MCF 10A (cell line): ENCODE measurements around the gene SPOCK1. TPM values are rescaled to one million over a fixed set of nuclear protein-coding genes. Genes with fewer than 3 reads are reported as not detected.

Experiments
- BruUV-seq: library from RNA; stranded (reverse); fragments of 400-500 nt; replicated peaks from 2 replicates; lab custom pipeline; 2021; lab: Mats Ljungman, UMichigan
- CTCF ChIA-PET: fragments of 300-600 bp; sonication (Branson Sonifier 250); formaldehyde crosslinking; extraction: SDS; loops from one replicate; lab custom pipeline; 2021; ENCODE audit warnings: antibody characterized with exemption, inconsistent platforms; lab: Yijun Ruan, JAX
- POLR2A ChIA-PET: fragments of 300-600, 350-650 bp; sonication (Branson Sonifier 250); formaldehyde crosslinking; extraction: SDS; loops from one replicate; lab custom pipeline; 2020; ENCODE audit warnings: antibody characterized with exemption, inconsistent platforms; lab: Yijun Ruan, JAX
- DNase-seq: peaks from one replicate; pipeline ENCODE4 v3.0.0-alpha.2; 2018; ENCODE audit not compliant: unreplicated experiment
- H3K27ac Mint-ChIP-seq: one replicate; pipeline ENCODE4 v1.8.0; 2022; ENCODE audit warnings: mild to moderate bottlenecking, low read depth, mixed read lengths; ENCODE audit not compliant: unreplicated experiment
- H3K27me3 Mint-ChIP-seq: one replicate; pipeline ENCODE4 v1.8.0; 2022; ENCODE audit warnings: mixed read lengths; ENCODE audit not compliant: insufficient read depth, unreplicated experiment
- H3K36me3 Mint-ChIP-seq: one replicate; pipeline ENCODE4 v1.8.0; 2022; ENCODE audit warnings: mild to moderate bottlenecking, moderate library complexity, mixed read lengths; ENCODE audit not compliant: insufficient read depth, unreplicated experiment
- H3K4me1 Mint-ChIP-seq: one replicate; pipeline ENCODE4 v1.8.0; 2022; ENCODE audit warnings: mixed read lengths; ENCODE audit not compliant: insufficient read depth, unreplicated experiment
- H3K4me3 Mint-ChIP-seq: one replicate; pipeline ENCODE4 v1.8.0; 2022; ENCODE audit warnings: mild to moderate bottlenecking, moderate library complexity, mixed read lengths; ENCODE audit not compliant: unreplicated experiment
- H3K9me3 Mint-ChIP-seq: one replicate; pipeline ENCODE4 v1.8.0; 2022; ENCODE audit warnings: mixed read lengths; ENCODE audit not compliant: unreplicated experiment
- intact Hi-C: fragments of 100-400 bp; cut with micrococcal nuclease; formaldehyde crosslinking; loops from 2 replicates; pipeline ENCODE4 v1.14.1; 2022
- total RNA-seq: library from RNA; stranded (reverse); gene quantifications from 2 replicates; pipeline ENCODE4 v1.2.3, GENCODE V29; 2022
- TF ChIP-seq, protein P1 (sequence below): fragments of 200-600 bp; IDR thresholded peaks from one replicate; pipeline ENCODE4 v1.8.0; 2022; ENCODE audit warnings: antibody characterized with exemption, mild to moderate bottlenecking; ENCODE audit not compliant: unreplicated experiment

SPOCK1 gene
- total RNA-seq, 1 experiment from 2014 or later = 34.3 TPM

DNA sequence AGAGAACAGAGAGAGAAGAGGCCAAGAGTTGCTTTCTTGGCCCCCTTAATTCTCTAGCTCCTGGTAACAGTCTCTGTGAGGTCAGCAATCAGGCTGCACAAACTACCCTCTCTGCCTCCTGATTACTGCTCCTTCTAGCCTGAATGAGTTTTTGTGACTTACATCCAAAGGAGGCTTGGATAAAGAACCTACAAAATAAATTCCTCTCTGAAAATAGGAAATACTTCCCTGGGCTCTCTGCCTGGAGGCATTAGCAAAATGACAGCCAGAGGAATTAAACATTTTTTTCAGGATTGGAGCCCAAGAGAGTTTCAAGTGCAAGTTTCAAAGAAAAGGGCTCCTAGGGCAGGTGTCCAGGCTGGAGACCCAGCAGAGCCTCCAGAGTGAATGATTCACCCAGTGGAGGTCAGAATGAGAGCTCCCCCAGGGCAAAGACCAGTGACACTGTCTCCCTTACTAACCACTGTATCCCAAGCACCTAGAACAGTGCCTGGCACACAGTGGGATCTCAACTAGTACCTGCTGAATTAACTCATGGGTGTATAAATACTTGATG is 162.5 kb downstream of the SPOCK1 start:
- ChIA-PET CTCF (interaction anchor here (0.6 to 2.5 kb wide), 11 partner anchors 8 to 567 kb away, joined by 3 to 28 read pairs (median 3); partner anchors contain the start of gene SPOCK1), POLR2A (no interaction called here)
- intact Hi-C loops = no loop called here
- no peak for DNase-seq
- no peaks in the 10 kb centered on the region for H3K36me3 Mint-ChIP-seq
- no peak overlapping the region for H3K27ac Mint-ChIP-seq
- H3K4me1 Mint-ChIP-seq = no peaks in the 10 kb centered on the region
- no peak overlapping the region for H3K4me3 Mint-ChIP-seq
- no peaks in the 10 kb centered on the region for H3K27me3 Mint-ChIP-seq
- TF ChIP-seq, protein P1, sequence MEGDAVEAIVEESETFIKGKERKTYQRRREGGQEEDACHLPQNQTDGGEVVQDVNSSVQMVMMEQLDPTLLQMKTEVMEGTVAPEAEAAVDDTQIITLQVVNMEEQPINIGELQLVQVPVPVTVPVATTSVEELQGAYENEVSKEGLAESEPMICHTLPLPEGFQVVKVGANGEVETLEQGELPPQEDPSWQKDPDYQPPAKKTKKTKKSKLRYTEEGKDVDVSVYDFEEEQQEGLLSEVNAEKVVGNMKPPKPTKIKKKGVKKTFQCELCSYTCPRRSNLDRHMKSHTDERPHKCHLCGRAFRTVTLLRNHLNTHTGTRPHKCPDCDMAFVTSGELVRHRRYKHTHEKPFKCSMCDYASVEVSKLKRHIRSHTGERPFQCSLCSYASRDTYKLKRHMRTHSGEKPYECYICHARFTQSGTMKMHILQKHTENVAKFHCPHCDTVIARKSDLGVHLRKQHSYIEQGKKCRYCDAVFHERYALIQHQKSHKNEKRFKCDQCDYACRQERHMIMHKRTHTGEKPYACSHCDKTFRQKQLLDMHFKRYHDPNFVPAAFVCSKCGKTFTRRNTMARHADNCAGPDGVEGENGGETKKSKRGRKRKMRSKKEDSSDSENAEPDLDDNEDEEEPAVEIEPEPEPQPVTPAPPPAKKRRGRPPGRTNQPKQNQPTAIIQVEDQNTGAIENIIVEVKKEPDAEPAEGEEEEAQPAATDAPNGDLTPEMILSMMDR = no peak
- BruUV-seq = no TSS peak
- H3K9me3 Mint-ChIP-seq = no peaks in the 10 kb centered on the region

DNA sequence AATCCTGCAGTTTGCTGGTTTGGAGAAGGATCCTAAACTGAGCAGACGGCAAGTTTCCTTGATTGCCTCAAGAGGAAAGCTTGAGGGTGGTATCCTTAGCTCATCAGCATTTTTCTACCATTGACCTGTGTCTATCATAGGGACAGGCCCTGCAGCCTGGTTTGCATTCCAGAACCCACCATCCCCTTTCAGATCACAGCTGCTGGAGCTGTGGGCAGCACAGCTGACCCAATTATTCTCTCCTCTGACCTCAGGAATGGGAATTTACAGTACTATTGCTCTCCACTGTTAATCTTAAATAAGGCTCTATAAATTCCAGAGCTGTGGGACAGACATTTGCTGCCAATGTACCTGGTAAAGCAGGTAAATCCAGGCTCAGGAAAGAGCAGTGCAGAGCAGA is 163.0 kb downstream of the SPOCK1 start:
- no TSS peak for BruUV-seq
- no peak overlapping the region for H3K27ac Mint-ChIP-seq
- DNase-seq = no peak
- intact Hi-C loops = no loop called here
- no peaks in the 10 kb centered on the region for H3K4me1 Mint-ChIP-seq
- POLR2A ChIA-PET = no interaction called here
- TF ChIP-seq, protein P1 = no peak
- H3K36me3 Mint-ChIP-seq = no peaks in the 10 kb centered on the region
- H3K27me3 Mint-ChIP-seq = no peaks in the 10 kb centered on the region
- no peak overlapping the region for H3K4me3 Mint-ChIP-seq
- CTCF ChIA-PET = interaction anchor here (1.1 to 2.5 kb wide), 4 partner anchors 9 to 163 kb away, joined by 3 to 28 read pairs (median 6); partner anchors contain the start of gene SPOCK1
- H3K9me3 Mint-ChIP-seq = no peaks in the 10 kb centered on the region

DNA sequence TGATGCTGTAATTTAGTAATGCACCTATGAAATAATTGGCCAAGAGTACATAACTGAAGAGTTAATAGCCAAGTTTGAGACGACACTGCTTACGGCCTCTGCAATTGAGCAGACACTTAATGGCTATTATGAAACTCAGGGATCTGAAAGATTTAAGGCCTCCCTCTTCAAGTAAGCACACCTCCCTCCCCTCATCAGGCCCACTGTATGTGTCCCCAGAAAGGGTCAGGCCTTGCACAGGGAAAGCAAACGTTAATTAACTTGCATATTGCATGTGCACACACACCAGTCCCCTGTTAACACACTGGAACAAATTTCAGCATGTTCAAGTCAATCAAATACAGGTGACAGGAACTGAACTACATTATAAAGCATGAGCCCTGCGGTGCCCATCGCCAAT is 163.6 kb downstream of the SPOCK1 start:
- DNase-seq = no peak
- Mint-ChIP-seq H3K36me3 (no peaks in the 10 kb centered on the region), H3K4me1 (no peaks in the 10 kb centered on the region), H3K27me3 (no peaks in the 10 kb centered on the region), H3K27ac (no peak overlapping the region), H3K4me3 (no peak overlapping the region), H3K9me3 (no peaks in the 10 kb centered on the region)
- TF ChIP-seq, protein P1 = no peak
- no TSS peak for BruUV-seq
- ChIA-PET CTCF (interaction anchor here (1.8 to 2.5 kb wide), 3 partner anchors 10 to 163 kb away, joined by 6 to 28 read pairs (median 7); partner anchors contain the start of gene SPOCK1), POLR2A (no interaction called here)
- intact Hi-C loops = no loop called here

DNA sequence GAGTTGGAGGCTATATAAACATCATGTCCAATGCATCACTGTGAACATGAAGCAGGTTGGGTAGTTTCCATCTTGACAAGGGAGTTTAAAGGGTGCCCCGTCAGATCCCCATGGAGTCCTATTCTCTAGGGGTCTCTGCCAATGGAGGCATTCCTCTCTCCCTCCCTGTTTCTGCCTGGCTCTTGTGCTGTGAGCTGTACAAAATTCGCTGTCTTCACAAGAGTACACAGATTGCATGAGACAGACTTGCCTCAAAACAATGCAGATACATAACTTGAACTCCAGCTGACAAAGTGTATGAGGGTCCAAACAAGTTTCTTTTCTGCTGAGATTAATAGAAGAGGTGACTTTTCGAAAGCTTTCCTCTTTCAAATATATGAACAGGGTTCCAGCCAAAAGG is 165.2 kb downstream of the SPOCK1 start:
- H3K27me3 Mint-ChIP-seq = no peaks in the 10 kb centered on the region
- no peak overlapping the region for H3K27ac Mint-ChIP-seq
- CTCF ChIA-PET = interaction anchor here (0.6 to 3.3 kb wide), 3 partner anchors 11 to 82 kb away, joined by 3 to 21 read pairs (median 5); no protein-coding TSS in a partner anchor
- BruUV-seq = no TSS peak
- TF ChIP-seq, protein P1 = no peak
- intact Hi-C loops = no loop called here
- POLR2A ChIA-PET = no interaction called here
- no peaks in the 10 kb centered on the region for H3K4me1 Mint-ChIP-seq
- no peak overlapping the region for H3K4me3 Mint-ChIP-seq
- H3K9me3 Mint-ChIP-seq = no peaks in the 10 kb centered on the region
- H3K36me3 Mint-ChIP-seq = no peaks in the 10 kb centered on the region
- no peak for DNase-seq
